GM12873 (cell line): Measurements from ENCODE around the gene TMEM250.

ENCODE experiments used
- TF ChIP-seq, protein P1 (sequence below): IDR thresholded peaks from 2 replicates; pipeline ENCODE4 v1.5.1; 2012; ENCODE audit warnings: low read depth, mild to moderate bottlenecking, moderate library complexity, low read length, control low read depth; ENCODE audit not compliant: insufficient read depth; ENCODE audit errors: missing control alignments

Gene TMEM250

DNA sequence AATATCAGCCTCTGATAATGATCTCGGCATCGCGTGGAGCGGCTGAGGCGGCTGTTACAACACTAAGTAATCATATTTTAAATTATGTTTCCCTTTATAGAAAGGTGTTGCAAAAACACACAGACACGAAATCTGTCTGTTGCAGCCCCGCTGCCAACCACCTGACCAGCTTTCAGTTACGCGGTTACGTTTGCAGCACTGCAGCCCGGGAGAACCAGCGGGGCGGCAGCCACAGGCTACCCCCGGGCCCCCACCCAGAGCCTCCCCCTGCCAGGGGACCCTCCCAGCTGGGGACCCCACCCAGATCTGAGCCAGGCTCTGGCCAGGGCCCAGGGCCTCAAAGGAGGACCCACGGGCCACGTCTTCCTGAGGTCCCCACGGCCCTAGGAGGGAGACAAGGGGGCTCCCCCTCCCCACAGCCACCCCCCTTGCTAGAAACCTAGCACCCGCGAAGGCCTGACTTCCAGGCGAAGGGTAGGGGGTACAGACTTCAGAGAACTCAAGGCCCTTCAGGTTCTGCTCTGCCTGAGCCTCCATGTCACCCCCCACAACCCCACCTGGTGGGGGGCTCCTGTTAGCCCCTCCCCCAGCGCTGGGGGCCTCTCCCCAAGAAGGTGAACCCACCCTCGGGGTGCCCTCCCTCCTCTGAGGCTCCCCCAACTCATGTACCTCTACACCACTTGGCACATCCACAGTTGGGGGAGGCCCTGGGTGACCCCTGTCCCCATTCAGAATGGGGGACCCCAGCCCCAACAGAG lies 29.6 kb downstream of the TMEM250 start:
- TF ChIP-seq, protein P1, sequence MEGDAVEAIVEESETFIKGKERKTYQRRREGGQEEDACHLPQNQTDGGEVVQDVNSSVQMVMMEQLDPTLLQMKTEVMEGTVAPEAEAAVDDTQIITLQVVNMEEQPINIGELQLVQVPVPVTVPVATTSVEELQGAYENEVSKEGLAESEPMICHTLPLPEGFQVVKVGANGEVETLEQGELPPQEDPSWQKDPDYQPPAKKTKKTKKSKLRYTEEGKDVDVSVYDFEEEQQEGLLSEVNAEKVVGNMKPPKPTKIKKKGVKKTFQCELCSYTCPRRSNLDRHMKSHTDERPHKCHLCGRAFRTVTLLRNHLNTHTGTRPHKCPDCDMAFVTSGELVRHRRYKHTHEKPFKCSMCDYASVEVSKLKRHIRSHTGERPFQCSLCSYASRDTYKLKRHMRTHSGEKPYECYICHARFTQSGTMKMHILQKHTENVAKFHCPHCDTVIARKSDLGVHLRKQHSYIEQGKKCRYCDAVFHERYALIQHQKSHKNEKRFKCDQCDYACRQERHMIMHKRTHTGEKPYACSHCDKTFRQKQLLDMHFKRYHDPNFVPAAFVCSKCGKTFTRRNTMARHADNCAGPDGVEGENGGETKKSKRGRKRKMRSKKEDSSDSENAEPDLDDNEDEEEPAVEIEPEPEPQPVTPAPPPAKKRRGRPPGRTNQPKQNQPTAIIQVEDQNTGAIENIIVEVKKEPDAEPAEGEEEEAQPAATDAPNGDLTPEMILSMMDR = no peak

DNA sequence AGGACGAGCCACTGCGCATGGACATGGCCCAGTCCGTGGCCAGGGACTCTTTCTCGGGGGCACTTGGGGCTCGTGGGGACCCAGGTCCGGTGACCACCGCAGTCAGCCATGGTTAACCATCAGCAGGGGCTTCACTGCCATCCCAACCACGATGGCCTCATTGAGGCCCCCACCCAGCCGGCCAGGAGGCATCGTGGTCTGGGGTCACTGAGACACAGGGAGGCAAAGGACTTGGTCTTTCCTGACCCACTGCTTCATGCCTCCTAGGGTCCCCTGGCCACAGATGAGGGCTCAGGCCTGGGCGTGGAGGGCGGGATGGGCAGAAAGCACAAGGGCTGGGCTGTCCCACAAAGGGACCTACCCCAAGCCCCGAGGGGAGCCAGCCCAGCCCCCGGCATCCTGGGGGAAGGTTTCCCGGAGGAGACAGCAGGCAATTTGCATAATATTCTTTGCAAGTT lies 30.2 kb downstream of the TMEM250 start:
- TF ChIP-seq, protein P1 = no peak

DNA sequence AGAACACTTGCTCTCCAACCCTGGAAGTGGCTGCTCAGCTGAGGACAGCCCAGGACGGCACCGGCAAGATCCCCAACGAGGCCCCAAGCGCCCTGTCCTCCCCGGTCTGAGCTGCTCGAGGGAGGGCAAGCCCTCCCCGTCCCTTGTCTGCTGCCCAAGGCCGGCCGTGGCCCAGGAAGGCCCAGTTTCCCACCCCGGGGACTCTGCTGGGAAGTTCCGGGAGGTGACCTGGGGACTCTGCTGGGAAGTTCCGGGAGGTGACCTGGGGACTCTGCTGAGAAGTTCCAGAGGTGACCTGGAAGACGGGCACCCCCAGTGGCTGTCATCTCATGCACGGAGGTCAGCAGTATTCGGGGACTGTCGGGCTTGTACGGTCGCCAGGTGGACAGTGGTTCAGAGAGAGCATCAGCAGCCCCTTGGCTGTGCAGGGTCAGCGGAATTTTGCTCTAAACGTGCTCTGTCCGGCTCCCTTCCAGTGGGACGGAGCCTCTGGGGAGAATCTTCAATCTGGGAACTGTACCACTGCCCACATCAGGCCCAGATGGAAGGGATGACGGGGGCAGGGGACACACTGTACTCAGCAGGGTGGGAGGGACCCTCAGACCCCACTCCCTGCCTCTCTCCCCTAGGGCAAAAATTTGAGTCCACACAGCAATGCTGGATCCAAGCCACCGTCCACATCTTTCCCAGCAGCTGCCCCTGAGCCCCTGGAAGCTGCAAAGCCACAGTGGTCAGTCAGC lies 30.8 kb downstream of the TMEM250 start:
- TF ChIP-seq, protein P1 = no peak

DNA sequence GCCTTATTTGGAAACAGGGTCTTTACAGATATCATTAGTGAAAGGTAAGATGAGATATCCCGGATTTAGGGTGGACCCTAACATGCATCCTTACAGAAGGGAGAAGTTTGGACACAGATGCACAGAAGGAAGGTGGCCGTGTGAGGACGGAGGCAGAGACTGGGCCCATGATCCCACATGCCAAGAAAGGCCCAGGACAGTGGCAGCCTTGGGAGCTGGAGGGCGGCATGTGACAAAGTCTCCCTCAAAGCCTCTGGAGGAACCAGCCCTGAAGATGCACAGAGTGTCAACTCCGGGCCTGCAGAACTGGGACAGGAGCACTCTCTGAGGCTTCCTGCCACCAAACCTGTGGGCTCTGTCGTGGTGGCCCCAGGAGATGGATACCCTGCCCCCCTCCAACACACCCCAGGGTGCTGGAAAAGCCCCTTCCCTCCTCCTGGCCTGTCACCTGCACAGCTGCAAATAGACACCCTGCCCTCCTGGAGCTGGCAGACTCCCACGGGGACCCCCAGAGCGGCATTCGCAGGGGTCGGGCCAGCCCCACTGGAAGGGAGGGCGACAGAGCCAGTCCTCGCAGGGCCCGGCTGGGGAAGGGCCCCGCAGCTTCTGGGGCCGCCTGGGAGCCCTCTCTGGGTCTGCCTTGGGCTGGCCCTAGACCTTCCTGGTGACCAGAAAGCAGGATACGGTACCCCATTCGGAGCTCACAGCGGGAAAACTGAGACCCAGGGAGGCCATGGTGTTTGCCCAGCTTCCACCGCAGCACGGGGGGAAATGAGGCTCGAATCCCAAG lies 31.5 kb downstream of the TMEM250 start:
- TF ChIP-seq, protein P1 = no peak

DNA sequence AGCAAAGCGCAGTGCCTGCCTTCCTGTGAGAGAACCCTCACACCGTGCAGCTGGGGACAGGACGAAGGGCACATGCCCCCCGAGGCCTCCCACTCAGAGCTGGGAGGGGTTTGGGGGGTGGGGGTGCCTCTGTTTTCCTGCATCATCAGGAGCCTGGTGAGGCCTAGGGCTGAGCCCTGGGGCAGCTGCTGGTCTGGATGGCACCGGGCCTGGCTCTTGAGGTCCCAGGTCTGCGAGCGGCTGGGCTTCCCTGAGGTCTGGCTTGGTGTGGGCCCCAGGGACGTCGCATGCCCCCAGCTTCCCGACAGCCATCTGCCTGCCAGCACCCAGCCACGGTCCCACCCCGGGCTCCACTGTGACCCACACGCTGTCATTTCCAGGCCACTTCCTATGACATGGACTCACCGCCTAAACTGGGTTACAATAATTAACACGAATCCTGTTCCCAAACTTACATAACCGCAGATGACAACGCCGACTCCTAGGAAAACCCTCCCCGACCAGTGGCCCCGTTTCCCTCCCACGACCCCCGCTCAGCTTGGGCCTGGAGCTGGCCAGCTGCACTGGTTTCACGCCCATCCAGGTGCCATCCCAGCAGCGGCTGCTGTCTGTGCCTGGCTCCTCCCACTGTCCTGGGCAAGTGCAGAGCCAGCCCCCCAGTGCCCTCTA lies 32.3 kb downstream of the TMEM250 start:
- TF ChIP-seq, protein P1 = no peak

DNA sequence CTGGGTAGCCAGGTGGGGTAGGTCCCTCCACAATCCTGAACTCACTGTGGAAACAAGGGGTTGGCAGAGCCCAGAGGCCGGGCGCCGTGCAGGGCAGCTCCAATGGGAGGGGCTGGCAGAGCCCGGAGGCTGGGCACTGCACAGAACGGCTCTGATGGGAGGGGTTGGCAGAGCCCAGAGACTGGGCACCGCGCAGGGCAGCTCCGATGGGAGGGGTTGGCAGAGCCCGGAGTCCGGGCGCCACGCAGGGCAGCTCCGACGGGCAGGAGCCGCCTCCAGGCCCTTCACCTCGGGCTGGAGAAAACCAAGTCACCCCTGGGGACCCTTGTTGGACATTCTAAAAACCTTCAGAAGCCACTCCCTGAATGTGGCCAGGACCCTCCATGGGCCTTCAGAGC lies 32.9 kb downstream of the TMEM250 start:
- TF ChIP-seq, protein P1 = no peak
